Ectodermal cell (in vitro differentiated cells): ENCODE data around the gene STK16.
A peak's percentile ranks its signal among the peaks of the same experiment; 100 is the strongest.
"Not testable (repeated sequence)": the region's sequence is repeated elsewhere in the genome, so short reads cannot be mapped to it uniquely, and the experiment has no call there.

Experiments used
- H3K27ac ChIP-seq: 2 replicates; pipeline ENCODE4 v1.7.0; 2013; ENCODE audit warnings: mild to moderate bottlenecking, low read depth, low read length; ENCODE audit not compliant: insufficient read depth, poor library complexity, severe bottlenecking
- H3K27me3 ChIP-seq: 2 replicates; pipeline ENCODE4 v1.7.0; 2013; ENCODE audit warnings: mild to moderate bottlenecking, low read length; ENCODE audit not compliant: insufficient read depth, control insufficient read depth, poor library complexity, severe bottlenecking
- H3K36me3 ChIP-seq: one replicate; pipeline ENCODE4 v1.7.0; 2013; ENCODE audit warnings: low read length; ENCODE audit not compliant: control insufficient read depth, insufficient read depth
- H3K4me1 ChIP-seq: one replicate; pipeline ENCODE4 v1.7.0; 2013; ENCODE audit warnings: low read length; ENCODE audit not compliant: control insufficient read depth, insufficient read depth
- H3K4me3 ChIP-seq: 2 replicates; pipeline ENCODE4 v1.7.0; 2013; ENCODE audit warnings: low read depth, low read length, control low read depth; ENCODE audit not compliant: insufficient read depth
- H3K9me3 ChIP-seq: 2 replicates; pipeline ENCODE4 v1.7.0; 2013; ENCODE audit warnings: mild to moderate bottlenecking, low read length, moderate library complexity; ENCODE audit not compliant: control insufficient read depth
- WGBS, 2 experiments: methylation state at CpG; one replicate each; pipeline ENCODE4 v1.1.7; 2013; ENCODE audit warnings: missing lambda C conversion rate in 2 of 2; 5-methylcytosine and 5-hydroxymethylcytosine counted together

Gene STK16

DNA sequence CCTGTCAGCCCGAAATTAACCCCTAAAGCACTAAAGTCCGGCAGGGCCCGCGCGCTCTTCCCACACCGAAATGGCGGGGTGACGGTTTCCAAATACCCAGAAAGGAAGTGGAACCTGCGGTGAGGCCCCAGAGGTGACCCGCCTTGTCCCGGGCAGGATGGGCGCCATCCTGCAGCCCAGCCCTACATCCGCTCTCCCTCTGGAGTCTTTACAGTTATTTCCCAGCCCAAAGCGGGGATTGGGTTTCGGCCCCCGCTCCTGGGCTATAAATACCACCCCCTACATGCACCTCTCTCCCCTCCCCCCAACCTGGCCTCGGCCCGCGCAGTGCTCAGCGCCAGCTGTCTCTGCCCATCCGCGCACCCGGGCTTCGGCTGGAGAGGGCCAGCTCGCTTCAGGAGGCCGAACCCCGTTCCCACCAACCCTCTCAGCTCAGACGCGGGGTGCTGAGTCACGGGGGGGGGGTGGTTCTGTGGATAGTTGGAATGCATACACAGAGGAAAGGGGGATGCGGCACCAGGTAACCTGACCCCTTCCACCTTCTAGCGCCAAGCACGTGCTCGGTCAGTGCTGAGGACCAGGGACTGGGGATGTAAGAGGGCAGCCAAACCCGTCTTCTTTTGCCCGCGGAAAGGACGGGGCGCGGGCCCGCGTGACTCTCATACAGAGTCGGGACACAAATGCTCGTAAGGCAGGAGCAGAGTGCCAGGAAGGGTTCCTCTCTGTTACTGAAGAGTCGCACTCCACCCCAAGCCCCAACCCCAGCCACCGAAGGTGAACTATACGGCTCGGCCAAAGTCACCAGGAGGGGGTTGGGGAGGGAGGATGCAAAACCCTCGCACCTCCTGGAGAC is 7.8 kb downstream of the STK16 start, which contains the start of gene TUBA4B:
Gene TUBA4B (plus strand): TSS at position 344 of the 853 bp plus-strand sequence. CDS start 165 bp downstream, at position 509.
- Histone ChIP-seq H3K9me3 (no peaks in the 10 kb centered on the region), H3K27me3 (peaks cover 62% of the 10 kb centered on the region), H3K36me3 (no peaks in the 10 kb centered on the region), H3K4me3 (peak within 1 kb of the TSS; percentile 20), H3K27ac (no peak within 1 kb of the TSS), H3K4me1 (peaks cover 14% of the 10 kb centered on the region)
- 1 to 2% methylated on average over 49 of the region's 49 CpGs for WGBS, 2 experiments

DNA sequence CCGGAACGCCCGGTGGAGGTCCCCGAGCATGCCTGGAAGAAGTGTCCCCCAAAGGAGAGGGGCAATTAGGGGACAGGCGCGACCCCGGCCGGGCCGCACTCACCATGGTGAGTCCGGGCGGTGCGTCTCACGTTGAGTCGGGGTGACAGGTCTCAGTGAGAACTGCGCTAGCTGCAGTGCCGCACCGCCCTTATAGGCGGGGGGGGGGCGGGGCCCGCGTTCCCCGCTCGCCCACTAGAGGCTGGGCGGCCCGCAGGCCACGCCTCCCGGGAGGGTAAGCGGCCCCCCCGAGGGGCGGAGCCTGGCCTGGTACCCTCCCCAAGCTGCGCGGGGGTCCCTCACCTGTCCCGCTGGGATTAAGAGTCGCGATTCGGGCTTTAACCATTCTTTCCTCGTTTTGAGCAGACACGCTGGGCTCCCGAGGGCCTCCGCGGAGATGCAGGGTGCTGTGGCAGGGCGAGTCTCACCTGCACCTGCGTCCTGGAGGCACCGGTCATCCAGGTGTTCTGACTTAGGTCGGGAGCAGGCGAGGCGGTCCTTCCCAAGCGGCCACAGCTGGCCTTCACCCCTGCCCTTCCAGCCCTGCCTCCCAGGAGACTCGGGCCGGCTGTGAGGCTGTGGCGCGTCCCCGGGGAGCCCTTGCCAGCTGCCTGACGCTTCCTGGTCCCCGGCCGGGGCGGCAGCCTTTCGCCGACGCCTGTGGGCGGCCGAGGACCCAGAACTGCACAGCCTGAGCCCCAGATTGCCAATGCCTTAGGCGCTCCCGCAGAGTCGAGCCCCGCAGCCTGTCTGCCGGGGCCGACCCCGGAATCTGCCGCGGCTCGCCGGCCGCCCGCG is 8.7 kb downstream of the STK16 start, which contains the start of gene TUBA4A:
Gene TUBA4A (minus strand): TSS at position 166 of the 837 bp plus-strand sequence. CDS start 60 bp downstream, at position 106.
- peaks cover 14% of the 10 kb centered on the region for H3K4me1 ChIP-seq
- H3K27ac ChIP-seq, result no peak within 1 kb of the TSS
- peaks cover 66% of the 10 kb centered on the region for H3K27me3 ChIP-seq
- H3K36me3 ChIP-seq, result no peaks in the 10 kb centered on the region
- whole genome bisulfite sequencing, 2 experiments, result 1 to 2% methylated on average over 76 of the region's 76 CpGs
- H3K4me3 ChIP-seq, result peak within 1 kb of the TSS; percentile 20
- H3K9me3 ChIP-seq, result no peaks in the 10 kb centered on the region

DNA sequence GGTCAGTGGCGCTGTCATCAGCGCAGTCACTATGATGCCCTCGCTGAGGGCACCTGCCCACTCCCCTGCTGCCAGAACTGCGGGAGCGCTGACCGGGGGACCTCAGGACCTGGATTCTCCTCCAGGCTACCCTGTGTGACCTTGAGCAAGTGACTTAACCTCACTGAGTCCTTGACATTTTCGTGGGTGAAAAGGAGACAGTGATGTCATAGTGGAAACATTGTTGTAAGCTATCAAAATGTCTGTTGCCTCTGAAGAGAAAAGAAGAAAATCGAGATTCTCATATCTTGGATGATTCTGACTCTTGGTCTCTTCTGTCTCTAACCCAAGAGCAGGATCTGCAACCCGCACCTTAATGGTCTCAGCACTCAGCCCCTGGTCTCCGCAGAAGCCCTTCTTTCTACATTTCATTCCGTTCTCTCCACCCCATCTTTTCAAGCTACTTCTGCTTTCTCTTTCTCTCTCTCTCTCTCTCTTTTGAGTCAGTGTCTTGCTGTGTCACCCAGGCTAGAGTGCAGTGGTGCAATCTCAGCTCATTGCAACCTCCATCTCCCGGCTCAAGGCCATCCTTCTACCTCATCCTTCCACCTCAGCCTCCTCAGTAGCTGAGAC is 9.4 kb downstream of the STK16 start:
- H3K9me3 ChIP-seq, result no peaks in the 10 kb centered on the region
- H3K4me3 ChIP-seq, result peak overlapping the region; percentile 6
- H3K27ac ChIP-seq, result no peak overlapping the region
- WGBS, 2 experiments, result 30 to 32% methylated on average over 12 of the region's 12 CpGs
- H3K36me3 ChIP-seq, result no peaks in the 10 kb centered on the region
- peaks cover 73% of the 10 kb centered on the region for H3K27me3 ChIP-seq
- peaks cover 14% of the 10 kb centered on the region for H3K4me1 ChIP-seq

DNA sequence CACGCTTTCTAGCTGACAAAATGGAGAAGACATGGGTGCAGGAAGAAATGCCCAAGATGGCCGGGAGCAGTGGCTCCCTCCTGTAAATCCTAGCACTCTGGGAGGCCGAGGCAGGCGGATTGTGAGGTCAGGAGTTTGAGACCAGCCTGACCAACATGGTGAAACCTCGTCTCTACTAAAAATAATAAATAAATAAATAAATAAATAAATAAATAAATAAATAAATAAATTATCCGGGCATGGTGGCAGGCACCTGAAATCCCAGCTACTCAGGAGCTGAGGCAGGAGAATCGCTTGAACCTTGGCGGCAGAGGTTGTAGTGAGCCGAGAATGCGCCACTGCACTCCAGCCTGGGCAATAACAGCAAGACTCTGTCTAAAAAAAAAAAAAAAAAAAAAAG is 13.7 kb downstream of the STK16 start:
- H3K9me3 ChIP-seq, H3K36me3 ChIP-seq, H3K4me3 ChIP-seq, H3K4me1 ChIP-seq, H3K27ac ChIP-seq: not testable (repeated sequence)
- H3K27me3 ChIP-seq, result peaks cover 58% of the 10 kb centered on the region
- WGBS, 2 experiments, result 86 to 93% methylated on average over 9 of the region's 10 CpGs

DNA sequence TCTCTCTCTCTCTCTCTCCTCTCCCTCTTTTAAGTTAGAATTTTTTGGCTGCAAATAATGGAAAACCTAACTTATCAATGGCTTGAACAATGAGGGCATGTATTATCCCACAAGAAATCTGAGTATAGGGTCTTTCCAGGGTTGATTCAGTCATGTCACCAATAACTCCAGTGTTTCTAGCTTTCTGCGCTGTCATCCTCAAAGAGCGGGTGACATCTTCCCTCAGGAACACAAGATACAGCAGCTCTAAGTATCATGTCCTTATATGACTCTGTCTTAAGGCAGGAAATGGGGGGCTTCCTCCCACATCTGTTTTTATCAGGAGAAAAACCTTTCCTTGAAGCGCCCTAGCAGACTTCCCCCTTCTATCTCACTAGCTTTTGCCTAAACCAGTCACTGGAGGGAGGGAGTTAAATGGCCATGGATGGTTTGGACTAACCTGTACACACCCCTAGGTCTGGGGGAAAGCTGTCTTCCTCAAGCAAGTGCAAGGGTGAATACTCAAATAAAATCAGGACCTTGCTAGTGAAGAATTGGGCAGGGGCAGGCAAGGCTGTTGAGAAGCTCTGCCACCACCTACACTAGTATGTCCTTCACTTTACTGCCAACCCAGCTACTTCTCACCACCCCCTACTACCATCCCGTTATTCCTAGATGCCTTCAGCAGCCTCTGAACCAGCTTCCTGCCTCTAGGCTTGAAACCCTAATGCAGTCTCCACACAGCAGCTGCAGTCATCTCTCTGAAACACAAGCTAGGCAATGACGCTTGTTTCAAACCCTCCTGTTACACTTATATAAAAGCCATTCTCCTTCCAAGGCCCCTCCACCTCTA is 16.0 kb downstream of the STK16 start:
- Histone ChIP-seq H3K27ac (no peak overlapping the region), H3K9me3 (no peaks in the 10 kb centered on the region), H3K4me3 (no peak overlapping the region), H3K27me3 (peaks cover 35% of the 10 kb centered on the region), H3K4me1 (peaks cover 1% of the 10 kb centered on the region), H3K36me3 (no peaks in the 10 kb centered on the region)
- WGBS, 2 experiments, result 86 to 89% methylated on average over 5 of the region's 5 CpGs

DNA sequence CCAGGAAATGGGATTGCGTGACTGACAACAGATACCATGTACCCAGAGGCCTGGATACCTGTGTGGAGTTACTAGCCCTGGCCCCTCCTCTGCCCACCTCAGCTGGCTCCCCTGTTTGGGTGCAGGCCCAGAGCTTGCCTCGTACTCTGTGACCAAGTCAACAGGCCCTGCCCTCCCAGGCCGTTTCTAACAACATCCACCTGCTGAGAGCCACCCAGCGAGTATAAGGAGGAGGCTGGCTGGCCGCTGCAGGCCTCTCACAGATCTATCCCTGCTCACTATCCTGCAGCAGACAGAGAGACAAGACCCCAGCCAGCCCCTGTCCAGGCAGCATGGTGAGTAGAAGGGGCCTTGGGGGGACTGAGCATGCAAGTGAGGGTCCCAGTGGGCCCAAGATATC is 21.0 kb downstream of the STK16 start:
- 37 to 49% methylated on average over 5 of the region's 5 CpGs for WGBS, 2 experiments
- peaks cover 4% of the 10 kb centered on the region for H3K4me1 ChIP-seq
- peaks cover 15% of the 10 kb centered on the region for H3K27me3 ChIP-seq
- no peaks in the 10 kb centered on the region for H3K36me3 ChIP-seq
- H3K27ac ChIP-seq, result no peak overlapping the region
- H3K9me3 ChIP-seq, result no peaks in the 10 kb centered on the region
- H3K4me3 ChIP-seq, result no peak overlapping the region

DNA sequence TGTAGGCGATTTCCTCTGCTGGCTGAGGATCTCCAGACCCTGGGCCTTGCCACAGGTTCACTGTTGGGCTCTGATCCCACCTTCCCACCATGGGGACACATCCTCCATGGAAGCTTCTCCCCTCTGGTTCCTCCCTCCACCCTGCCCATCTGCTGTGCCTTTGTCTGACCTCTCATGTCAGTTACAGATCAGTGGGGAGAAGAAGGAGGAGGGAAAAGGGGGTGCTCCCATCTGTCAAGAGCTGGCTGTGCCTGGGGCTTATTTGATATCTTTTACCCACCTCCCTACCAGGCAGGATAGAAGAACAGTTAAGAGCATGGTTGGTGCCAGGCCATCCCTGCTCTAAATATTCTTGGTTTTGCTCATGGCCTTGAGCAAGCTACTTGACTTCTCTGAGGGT is 21.6 kb downstream of the STK16 start:
- Histone ChIP-seq H3K4me3 (no peak overlapping the region), H3K9me3 (no peaks in the 10 kb centered on the region), H3K36me3 (no peaks in the 10 kb centered on the region), H3K27ac (no peak overlapping the region), H3K4me1 (peaks cover 4% of the 10 kb centered on the region), H3K27me3 (peaks cover 9% of the 10 kb centered on the region)
- WGBS, 2 experiments, result 87 to 90% methylated on average over 1 of the region's 1 CpG

DNA sequence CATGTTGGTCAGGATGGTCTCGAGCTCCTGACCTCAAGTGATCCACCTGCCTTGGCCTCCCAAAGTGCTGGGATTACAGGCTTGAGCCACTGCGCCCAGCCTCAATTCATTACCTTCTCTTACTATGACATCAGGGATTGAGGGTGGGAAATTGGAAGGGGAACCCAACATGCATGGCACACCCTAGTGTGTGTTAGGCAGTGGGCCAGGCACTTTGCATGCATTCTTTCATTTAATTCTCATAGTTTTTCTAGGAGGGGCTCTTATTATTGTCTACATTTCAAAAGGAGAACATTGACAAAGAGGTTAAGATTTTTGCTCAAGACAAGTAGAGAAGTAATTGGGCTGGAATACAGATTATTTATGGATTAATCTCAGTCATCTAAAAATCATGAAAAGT is 23.0 kb downstream of the STK16 start:
- Histone ChIP-seq H3K36me3 (no peaks in the 10 kb centered on the region), H3K4me1 (peaks cover 4% of the 10 kb centered on the region), H3K27ac (no peak overlapping the region), H3K4me3 (no peak overlapping the region), H3K9me3 (no peaks in the 10 kb centered on the region), H3K27me3 (peaks cover 5% of the 10 kb centered on the region)
- 86 to 90% methylated on average over 2 of the region's 2 CpGs for WGBS, 2 experiments

DNA sequence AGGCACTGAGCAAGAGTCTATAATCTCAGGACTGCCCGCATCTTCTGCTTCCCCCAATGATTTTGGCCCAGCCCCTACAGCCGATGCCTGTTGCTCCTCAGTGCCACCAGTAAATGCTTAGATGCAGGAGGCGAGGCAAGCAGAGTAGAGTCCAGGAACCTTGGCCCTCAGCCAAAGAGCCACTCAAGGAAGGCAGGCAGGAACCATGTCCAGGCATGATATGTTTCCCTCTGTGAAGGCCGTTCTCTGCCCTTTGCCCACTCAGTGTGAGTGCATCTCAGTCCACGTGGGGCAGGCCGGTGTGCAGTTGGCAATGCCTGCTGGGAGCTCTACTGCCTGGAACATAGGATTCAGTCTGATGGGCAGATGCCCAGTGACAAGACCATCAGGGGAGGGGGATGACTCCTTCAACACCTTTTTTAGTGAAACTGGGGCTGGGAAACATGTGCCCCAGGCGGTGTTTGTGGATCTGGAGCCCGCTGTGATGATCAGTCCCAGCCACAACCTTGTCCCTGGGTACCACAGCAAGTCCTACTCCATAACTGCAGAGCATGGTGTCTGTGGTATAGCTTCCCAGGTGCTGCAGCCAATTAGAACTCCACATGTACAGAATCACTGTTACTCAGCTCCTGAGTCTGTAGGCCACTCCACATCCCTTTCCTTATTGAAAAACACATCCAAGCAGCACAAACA is 24.2 kb downstream of the STK16 start:
- no peak overlapping the region for H3K27ac ChIP-seq
- no peaks in the 10 kb centered on the region for H3K36me3 ChIP-seq
- WGBS, 2 experiments, result 87 to 89% methylated on average over 8 of the region's 8 CpGs
- no peaks in the 10 kb centered on the region for H3K9me3 ChIP-seq
- no peak overlapping the region for H3K4me3 ChIP-seq
- peaks cover 5% of the 10 kb centered on the region for H3K27me3 ChIP-seq
- H3K4me1 ChIP-seq, result peaks cover 4% of the 10 kb centered on the region
